NCI-H1694 (cell line): ENCODE data around the gene C20orf96.
"Not testable (repeated sequence)": the region's sequence is repeated elsewhere in the genome, so short reads cannot be mapped to it uniquely, and the experiment has no call there.

Experiments
- DNase-seq: peaks from one replicate; lab custom pipeline; 2025; lab: John Stamatoyannopoulos, UW

Gene C20orf96

GRCh38 chr20:237489-237888 is 53.1 kb downstream of the C20orf96 start:
- DNase-seq: no peak

GRCh38 chr20:235891-236290 is 54.7 kb downstream of the C20orf96 start:
- no peak for DNase-seq

- no peak for DNase-seq
These were observed 63.0 kb downstream of the C20orf96 start for GRCh38 chr20:227439-228105.

- no peak for DNase-seq
These were observed 63.6 kb downstream of the C20orf96 start, which contains the start of gene DEFB129 for GRCh38 chr20:226958-227357. Gene DEFB129, plus strand, starts transcription at chr20:227258. Its CDS starts 31 bp downstream, at chr20:227289.

- not testable (repeated sequence) for DNase-seq
These were observed 64.7 kb downstream of the C20orf96 start for GRCh38 chr20:225879-226278.

GRCh38 chr20:221258-221830 is 69.2 kb downstream of the C20orf96 start:
- no peak for DNase-seq
